H9 (cell line): Measurements from ENCODE around the gene LTBP2. TPM values are rescaled to one million over a fixed set of nuclear protein-coding genes. Genes with fewer than 3 reads are reported as not detected.

Experiments
- DNase-seq: peaks from one replicate; pipeline ENCODE4 v3.0.0-alpha.2; 2017
- H2AFZ ChIP-seq: one replicate; pipeline ENCODE4 v1.6.1; 2013; ENCODE audit warnings: mild to moderate bottlenecking, low read length, control low read depth, moderate library complexity
- H2AK5ac ChIP-seq: 2 replicates; pipeline ENCODE4 v1.6.1; 2013; ENCODE audit warnings: low read length, control low read depth, mixed read lengths; ENCODE audit not compliant: insufficient read length
- H2BK120ac ChIP-seq: one replicate; pipeline ENCODE4 v1.6.1; 2013; ENCODE audit warnings: low read depth, mild to moderate bottlenecking, low read length, control low read depth, inconsistent platforms; ENCODE audit not compliant: poor library complexity, severe bottlenecking
- H2BK12ac ChIP-seq: 2 replicates; pipeline ENCODE4 v1.6.1; 2013; ENCODE audit warnings: low read length, control low read depth, mixed read lengths, low read depth; ENCODE audit not compliant: insufficient read length
- H2BK15ac ChIP-seq: 2 replicates; pipeline ENCODE4 v1.6.1; 2013; ENCODE audit warnings: low read depth, low read length, control low read depth
- H2BK20ac ChIP-seq: one replicate; pipeline ENCODE4 v1.6.1; 2013; ENCODE audit warnings: low read depth, mild to moderate bottlenecking, low read length, control low read depth, inconsistent platforms; ENCODE audit not compliant: poor library complexity, severe bottlenecking
- H2BK5ac ChIP-seq: 2 replicates; pipeline ENCODE4 v1.6.1; 2013; ENCODE audit warnings: low read length, control low read depth, mixed read lengths; ENCODE audit not compliant: insufficient read length
- H3K14ac ChIP-seq: 2 replicates; pipeline ENCODE4 v1.6.1; 2013; ENCODE audit warnings: low read length, control low read depth; ENCODE audit not compliant: insufficient read depth
- H3K18ac ChIP-seq: 2 replicates; pipeline ENCODE4 v1.6.1; 2013; ENCODE audit warnings: low read depth, mild to moderate bottlenecking, mixed read lengths, low read length, control low read depth; ENCODE audit not compliant: insufficient read length
- H3K23ac ChIP-seq: 2 replicates; pipeline ENCODE4 v1.6.1; 2013; ENCODE audit warnings: low read length, control low read depth, mixed read lengths, low read depth; ENCODE audit not compliant: insufficient read length
- H3K23me2 ChIP-seq: 2 replicates; pipeline ENCODE4 v1.6.1; 2013; ENCODE audit warnings: low read depth, mild to moderate bottlenecking, mixed read lengths, low read length, control low read depth; ENCODE audit not compliant: insufficient read length, poor library complexity, severe bottlenecking
- H3K27ac ChIP-seq: 2 replicates; pipeline ENCODE4 v1.5.1; 2013; ENCODE audit warnings: low read length, control low read depth, mixed read lengths, low read depth; ENCODE audit not compliant: insufficient read length
- H3K27me3 ChIP-seq: 2 replicates; pipeline ENCODE4 v1.6.1; 2013; ENCODE audit warnings: low read length, control low read depth, inconsistent platforms; ENCODE audit not compliant: insufficient read depth
- H3K4ac ChIP-seq: 2 replicates; pipeline ENCODE4 v1.6.1; 2013; ENCODE audit warnings: low read depth, mild to moderate bottlenecking, control low read depth, inconsistent platforms, low read length, moderate library complexity
- H3K4me1 ChIP-seq: 2 replicates; pipeline ENCODE4 v1.6.1; 2013; ENCODE audit warnings: low read length, control low read depth, inconsistent platforms; ENCODE audit not compliant: insufficient read depth
- H3K4me2 ChIP-seq: 2 replicates; pipeline ENCODE4 v1.6.1; 2013; ENCODE audit warnings: low read length, control low read depth, mixed read lengths; ENCODE audit not compliant: insufficient read length, insufficient read depth
- H3K56ac ChIP-seq: 2 replicates; pipeline ENCODE4 v1.6.1; 2013; ENCODE audit warnings: low read depth, mild to moderate bottlenecking, mixed read lengths, low read length, control low read depth; ENCODE audit not compliant: insufficient read length
- H3K79me1 ChIP-seq: 2 replicates; pipeline ENCODE4 v1.6.1; 2013; ENCODE audit warnings: low read depth, mild to moderate bottlenecking, moderate library complexity, low read length, control low read depth, inconsistent platforms; ENCODE audit not compliant: insufficient read depth, poor library complexity, severe bottlenecking
- H3K79me2 ChIP-seq: 2 replicates; pipeline ENCODE4 v1.6.1; 2013; ENCODE audit warnings: low read length, control low read depth, inconsistent platforms; ENCODE audit not compliant: insufficient read depth
- H3K9ac ChIP-seq: 2 replicates; pipeline ENCODE4 v1.6.1; 2013; ENCODE audit warnings: low read length, control low read depth, mixed read lengths; ENCODE audit not compliant: insufficient read length; ENCODE audit errors: extremely low read depth
- H3K9me3 ChIP-seq: one replicate; pipeline ENCODE4 v1.6.1; 2013; ENCODE audit warnings: low read depth, low read length, inconsistent platforms; ENCODE audit not compliant: control insufficient read depth
- H3T11ph ChIP-seq: one replicate; pipeline ENCODE4 v1.6.1; 2013; ENCODE audit warnings: mild to moderate bottlenecking, low read length, control low read depth, inconsistent platforms
- H4K20me1 ChIP-seq: one replicate; pipeline ENCODE4 v1.6.1; 2013; ENCODE audit not compliant: control insufficient read depth, insufficient read length, insufficient read depth
- H4K5ac ChIP-seq: 2 replicates; pipeline ENCODE4 v1.6.1; 2013; ENCODE audit warnings: low read depth, mild to moderate bottlenecking, mixed read lengths, low read length, control low read depth; ENCODE audit not compliant: insufficient read length
- H4K8ac ChIP-seq: replicated peaks from 2 replicates; pipeline ENCODE4 v1.6.1; 2013; ENCODE audit warnings: low read length, control low read depth, mixed read lengths, low read depth; ENCODE audit not compliant: insufficient read length
- H4K91ac ChIP-seq: 2 replicates; pipeline ENCODE4 v1.6.1; 2013; ENCODE audit warnings: low read depth, mild to moderate bottlenecking, moderate library complexity, mixed read lengths, low read length, control low read depth; ENCODE audit not compliant: insufficient read length
- H3K27ac Mint-ChIP-seq, 3 experiments: 2 replicates in 2 of 3; 3 replicates in 1 of 3; pipeline ENCODE4 v1.8.0; 2020 to 2021; ENCODE audit warnings: mixed read lengths in 3 of 3, mild to moderate bottlenecking in 1 of 3, moderate library complexity in 1 of 3
- H3K27me3 Mint-ChIP-seq: 2 replicates; pipeline ENCODE4 v1.8.0; 2021; ENCODE audit warnings: low read depth, mild to moderate bottlenecking, moderate library complexity, mixed read lengths
- H3K36me3 Mint-ChIP-seq, 3 experiments: 2 replicates in 2 of 3; 3 replicates in 1 of 3; pipeline ENCODE4 v1.8.0; 2020 to 2021; ENCODE audit warnings: low read depth in 3 of 3, mixed read lengths in 3 of 3; ENCODE audit not compliant: insufficient read depth in 1 of 3
- H3K4me1 Mint-ChIP-seq, 2 experiments: 2 replicates each; pipeline ENCODE4 v1.8.0; 2020; ENCODE audit warnings: mixed read lengths in 2 of 2
- H3K4me3 Mint-ChIP-seq, 2 experiments: 2 replicates in 1 of 2; 3 replicates in 1 of 2; pipeline ENCODE4 v1.8.0; 2020 to 2021; ENCODE audit warnings: mild to moderate bottlenecking in 2 of 2, mixed read lengths in 2 of 2, moderate library complexity in 1 of 2
- H3K9me3 Mint-ChIP-seq, 2 experiments: 2 replicates in 1 of 2; 3 replicates in 1 of 2; pipeline ENCODE4 v1.8.0; 2020; ENCODE audit warnings: mild to moderate bottlenecking in 2 of 2, mixed read lengths in 2 of 2, moderate library complexity in 1 of 2
- WGBS: extraction: QIAGEN DNeasy Blood & Tissue Kit; methylation state at CpG from one replicate; pipeline ENCODE4 v1.1.7; 2013; ENCODE audit warnings: missing lambda C conversion rate, low lambda C conversion rate, mixed read lengths; ENCODE audit not compliant: insufficient read length; ENCODE audit errors: extremely low coverage; 5-methylcytosine and 5-hydroxymethylcytosine counted together
- total RNA-seq: library from RNA; stranded (reverse); gene quantifications from 2 replicates; pipeline ENCODE4 v1.2.1, GENCODE V29; 2021
- TF ChIP-seq, protein P1 (sequence below): fragments of 200-600 bp; sonication (generic); conservative IDR thresholded peaks from 3 replicates; pipeline ENCODE4 v1.8.0; 2021; ENCODE audit warnings: antibody characterized with exemption, mild to moderate bottlenecking

LTBP2 gene
- total RNA-seq, 1 experiment from 2014 or later = 0.77 TPM

DNA sequence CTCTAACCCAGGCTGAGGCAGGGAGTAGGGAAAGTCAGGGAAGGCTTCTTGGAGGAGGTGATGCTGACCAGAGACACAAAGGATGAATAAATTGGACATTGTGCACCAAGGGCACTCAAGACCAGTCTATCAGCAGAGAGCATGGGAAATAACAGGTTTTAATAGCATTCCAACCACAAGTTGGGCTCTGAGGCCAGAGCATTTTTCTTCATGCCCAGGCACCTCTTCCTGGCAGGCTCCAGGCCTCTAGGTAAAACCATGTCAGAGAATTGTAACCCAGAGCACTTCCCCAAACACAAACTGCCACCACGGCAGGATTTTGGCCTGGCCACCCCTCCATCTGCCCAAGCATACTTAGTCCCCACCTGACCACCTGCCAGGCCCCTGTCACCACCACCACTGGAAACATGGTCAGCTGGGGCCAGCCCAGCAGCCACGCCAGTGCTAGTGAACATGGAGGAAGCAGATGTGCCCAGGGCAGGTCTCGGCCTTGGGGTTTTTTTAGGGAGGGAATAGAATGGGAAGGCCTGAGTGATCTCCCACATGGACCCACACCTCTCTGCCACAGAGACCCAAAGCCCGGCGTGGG lies 22.7 kb downstream of the LTBP2 start:
- Histone ChIP-seq H4K5ac (no peak overlapping the region), H3K9ac (no peak overlapping the region), H3K79me2 (no peaks in the 10 kb centered on the region), H2BK12ac (no peak overlapping the region), H3T11ph (no peak overlapping the region), H3K23ac (no peak overlapping the region), H3K4me2 (no peak overlapping the region), H3K79me1 (no peaks in the 10 kb centered on the region), H3K56ac (no peak overlapping the region), H3K23me2 (no peaks in the 10 kb centered on the region), H3K27me3 (no peaks in the 10 kb centered on the region), H3K4ac (no peak overlapping the region), H2BK5ac (no peak overlapping the region), H2AFZ (no peak overlapping the region), H2BK15ac (no peak overlapping the region), H4K8ac (no peak overlapping the region), H2BK120ac (no peak overlapping the region), H2AK5ac (no peak overlapping the region), H2BK20ac (no peak overlapping the region), H4K91ac (no peak overlapping the region), H3K14ac (no peak overlapping the region), H3K4me1 (no peaks in the 10 kb centered on the region), H3K9me3 (no peaks in the 10 kb centered on the region), H4K20me1 (no peaks in the 10 kb centered on the region), H3K18ac (no peak overlapping the region), H3K27ac (no peak overlapping the region)
- H3K27ac Mint-ChIP-seq = no peak overlapping the region
- H3K36me3 Mint-ChIP-seq = no peaks in the 10 kb centered on the region
- DNase-seq = no peak
- H3K27me3 Mint-ChIP-seq = peaks cover 3% of the 10 kb centered on the region
- no peaks in the 10 kb centered on the region for H3K9me3 Mint-ChIP-seq
- no CpG with 5 or more reads among the region's 5 CpGs for WGBS
- TF ChIP-seq, protein P1, sequence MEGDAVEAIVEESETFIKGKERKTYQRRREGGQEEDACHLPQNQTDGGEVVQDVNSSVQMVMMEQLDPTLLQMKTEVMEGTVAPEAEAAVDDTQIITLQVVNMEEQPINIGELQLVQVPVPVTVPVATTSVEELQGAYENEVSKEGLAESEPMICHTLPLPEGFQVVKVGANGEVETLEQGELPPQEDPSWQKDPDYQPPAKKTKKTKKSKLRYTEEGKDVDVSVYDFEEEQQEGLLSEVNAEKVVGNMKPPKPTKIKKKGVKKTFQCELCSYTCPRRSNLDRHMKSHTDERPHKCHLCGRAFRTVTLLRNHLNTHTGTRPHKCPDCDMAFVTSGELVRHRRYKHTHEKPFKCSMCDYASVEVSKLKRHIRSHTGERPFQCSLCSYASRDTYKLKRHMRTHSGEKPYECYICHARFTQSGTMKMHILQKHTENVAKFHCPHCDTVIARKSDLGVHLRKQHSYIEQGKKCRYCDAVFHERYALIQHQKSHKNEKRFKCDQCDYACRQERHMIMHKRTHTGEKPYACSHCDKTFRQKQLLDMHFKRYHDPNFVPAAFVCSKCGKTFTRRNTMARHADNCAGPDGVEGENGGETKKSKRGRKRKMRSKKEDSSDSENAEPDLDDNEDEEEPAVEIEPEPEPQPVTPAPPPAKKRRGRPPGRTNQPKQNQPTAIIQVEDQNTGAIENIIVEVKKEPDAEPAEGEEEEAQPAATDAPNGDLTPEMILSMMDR = no peak
- peaks cover 0 to 5% of the 10 kb centered on the region in 2 experiments; a peak in 1 of 4 replicates for H3K4me1 Mint-ChIP-seq
- no peak overlapping the region for H3K4me3 Mint-ChIP-seq
